ENCODE data around the gene GPRC5C. TPM values are rescaled to one million over a fixed set of nuclear protein-coding genes. Genes with fewer than 3 reads are reported as not detected.
A peak's percentile ranks its signal among the peaks of the same experiment; 100 is the strongest.

Gene GPRC5C
- total and polyA plus RNA-seq, 2 of the 13 experiments (the other 11 are each of a cell fraction or from before 2014, with no cell fraction given) = 85.6 to 300 TPM

- TF ChIP-seq ZBTB4 (CRISPR knock-in tag; IDR thresholded peaks at IDR 0.05; ENCODE audit: borderline replicate concordance) (0 out of 2 replicates have a peak, but pooled peaks have one; percentile 52), TARDBP (CRISPR knock-in tag; IDR thresholded peaks at IDR 0.05) (peak; percentile 97), ZSCAN30 (CRISPR knock-in tag; IDR thresholded peaks at IDR 0.05) (no peak), ZBTB26 (CRISPR knock-in tag; IDR thresholded peaks at IDR 0.05; ENCODE audit: borderline replicate concordance) (peak; percentile 93), ZNF510 (CRISPR knock-in tag; IDR thresholded peaks at IDR 0.05; ENCODE audit: low read depth) (no peak), TRIM22 (IDR thresholded peaks at IDR 0.05) (no peak), REST (IDR thresholded peaks at IDR 0.05; ENCODE audit: borderline replicate concordance in 1 of 2, low read depth in 1 of 2, low read length in 2 of 2) (no peak), GABPB1 (CRISPR knock-in tag; IDR thresholded peaks at IDR 0.05) (peak; percentile 20; the same call in 1 of the 2 replicates), EED (CRISPR knock-in tag; IDR thresholded peaks at IDR 0.05) (no peak), ZNF598 (CRISPR knock-in tag; IDR thresholded peaks at IDR 0.05; ENCODE audit: borderline replicate concordance) (peak; percentile 75; the same call in 1 of the 2 replicates), CREM (IDR thresholded peaks at IDR 0.05) (peak; percentile 32; the same call in 1 of the 2 replicates), CREM (CRISPR knock-in tag; IDR thresholded peaks at IDR 0.05) (no peak), FOSL2 (CRISPR knock-in tag; IDR thresholded peaks at IDR 0.05) (peak; percentile 99), ZNF674 (CRISPR knock-in tag; IDR thresholded peaks at IDR 0.05; ENCODE audit: low read depth) (no peak), ZNF350 (CRISPR knock-in tag; IDR thresholded peaks at IDR 0.05; ENCODE audit: borderline replicate concordance, low read depth) (peak; percentile 85), AGO2 (optimal IDR thresholded peaks at IDR 0.05; ENCODE audit: low read depth, low read length) (no peak), MEIS2 (CRISPR knock-in tag; IDR thresholded peaks at IDR 0.05) (peak; percentile 64; the same call in 1 of the 2 replicates), XRCC5 (optimal IDR thresholded peaks at IDR 0.05; ENCODE audit: low read length) (no peak), ZNF713 (CRISPR knock-in tag; IDR thresholded peaks at IDR 0.05) (peak; percentile 64; the same call in 1 of the 2 replicates), HHEX (CRISPR knock-in tag; IDR thresholded peaks at IDR 0.05) (0 out of 2 replicates have a peak, but pooled peaks have one; percentile 23)
Observed at GRCh38 chr17:74417178-74418045, 14.5 kb upstream of the GPRC5C start (continued).

Measured in HepG2 (cell line).